ENCODE results near the gene RUNX1.
"Not testable (repeated sequence)": the region's sequence is repeated elsewhere in the genome, so short reads cannot be mapped to it uniquely, and the experiment has no call there.

The RUNX1 gene

GRCh38 chr21:34817821-34818661 lies 231.1 kb downstream of the RUNX1 start:
- DNase-seq: no peak

GRCh38 chr21:34815831-34816705 lies 233.0 kb downstream of the RUNX1 start:
- DNase-seq: peak; percentile 54

- DNase-seq: no peak
Measured at GRCh38 chr21:34814529-34814951, 234.6 kb downstream of the RUNX1 start.

GRCh38 chr21:34813266-34813894 lies 235.7 kb downstream of the RUNX1 start:
- DNase-seq: no peak

- no peak for DNase-seq
Measured at GRCh38 chr21:34812504-34813265, 236.4 kb downstream of the RUNX1 start.

GRCh38 chr21:34811368-34811767 lies 237.7 kb downstream of the RUNX1 start:
- DNase-seq: no peak

GRCh38 chr21:34810786-34811185 lies 238.3 kb downstream of the RUNX1 start:
- no peak for DNase-seq

- no peak for DNase-seq
Measured at GRCh38 chr21:34809822-34810221, 239.3 kb downstream of the RUNX1 start.

GRCh38 chr21:34808569-34809204 lies 240.4 kb downstream of the RUNX1 start:
- no peak for DNase-seq

- no peak for DNase-seq
Measured at GRCh38 chr21:34807881-34808568, 241.1 kb downstream of the RUNX1 start.

GRCh38 chr21:34807146-34807880 lies 241.8 kb downstream of the RUNX1 start:
- no peak for DNase-seq

- DNase-seq: no peak
Measured at GRCh38 chr21:34806423-34806822, 242.7 kb downstream of the RUNX1 start.

- no peak for DNase-seq
Measured at GRCh38 chr21:34805157-34805556, 243.9 kb downstream of the RUNX1 start.

GRCh38 chr21:34804584-34804983 lies 244.5 kb downstream of the RUNX1 start:
- not testable (repeated sequence) for DNase-seq

- no peak for DNase-seq
Measured at GRCh38 chr21:34803782-34804370, 245.2 kb downstream of the RUNX1 start.

GRCh38 chr21:34802180-34802899 lies 246.8 kb downstream of the RUNX1 start:
- DNase-seq: no peak

- peak; percentile 46 for DNase-seq
Measured at GRCh38 chr21:34801519-34802132, 247.5 kb downstream of the RUNX1 start.

- DNase-seq: no peak
Measured at GRCh38 chr21:34800797-34801518, 248.1 kb downstream of the RUNX1 start.

All from NCI-H1694 (cell line).